ENCODE measurements around the gene ZNF253. TPM values are rescaled to one million over a fixed set of nuclear protein-coding genes. Genes with fewer than 3 reads are reported as not detected.
A peak's percentile ranks its signal among the peaks of the same experiment; 100 is the strongest.
"Not testable (repeated sequence)": the region's sequence is repeated elsewhere in the genome, so short reads cannot be mapped to it uniquely, and the experiment has no call there.

The ZNF253 gene
- total and polyA plus RNA-seq, 2 of the 13 experiments (the other 11 are each of a cell fraction or from before 2014, with no cell fraction given) = 3.5 to 10.6 TPM

DNA sequence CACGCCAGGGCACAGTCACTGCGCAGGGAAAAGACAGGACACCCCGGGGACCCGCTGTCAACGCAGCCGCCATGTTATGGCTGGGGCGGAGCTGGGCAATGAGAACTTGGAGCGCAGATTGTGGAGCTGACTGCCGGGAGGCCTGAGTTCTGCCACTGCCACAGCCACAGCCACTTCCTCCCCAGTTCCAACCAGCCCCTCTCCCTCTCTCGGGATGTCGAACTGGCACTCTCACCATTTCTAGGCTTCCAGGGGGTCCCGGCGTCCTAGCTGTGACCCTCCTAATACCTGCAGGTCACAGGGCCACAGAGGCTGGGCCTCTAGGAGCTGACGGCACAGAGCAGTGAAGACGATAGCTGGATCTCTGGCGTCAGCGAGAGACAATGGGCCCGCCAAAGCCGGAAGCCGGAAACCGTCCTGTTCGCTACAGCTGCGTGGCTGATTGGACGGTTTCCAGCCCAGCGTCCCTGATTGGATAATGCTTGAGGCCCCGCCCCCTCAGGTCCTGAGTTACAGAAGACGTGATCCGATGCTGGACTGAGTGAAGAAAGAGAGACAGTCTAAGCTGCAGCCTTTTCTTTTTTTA is 44.2 kb upstream of the ZNF253 start, which contains the start of gene ZNF506:
ZNF506 (minus strand) TSS at position 385 of the 586 bp plus-strand sequence; CDS start at position 238, 147 bp downstream.
- Histone ChIP-seq H2AFZ (ENCODE audit: low read length) (no peak within 1 kb of the TSS), H3K27me3 (ENCODE audit: control insufficient read depth in 1 of 2, insufficient read depth in 2 of 2, low read length in 2 of 2) (no peaks in the 10 kb centered on the region), H3K36me3 (replicated peaks in 1 of 2; ENCODE audit: control insufficient read depth in 1 of 2, insufficient read depth in 2 of 2, low read length in 2 of 2) (no peaks in the 10 kb centered on the region), H3K27ac (ENCODE audit: extremely low read length, insufficient read depth, low read length) (no peak within 1 kb of the TSS), H3K4me1 (ENCODE audit: insufficient read depth, low read length) (no peaks in the 10 kb centered on the region), H3K9me3 (ENCODE audit: low read length) (peaks cover 56% of the 10 kb centered on the region), H3K79me2 (ENCODE audit: insufficient read depth, low read length) (no peaks in the 10 kb centered on the region), H4K20me1 (ENCODE audit: insufficient read depth, low read length) (no peaks in the 10 kb centered on the region), H3K4me3 (replicated peaks in 1 of 3; ENCODE audit: insufficient read depth in 1 of 3, low read depth in 2 of 3, low read length in 3 of 3) (no peak within 1 kb of the TSS), H3K9ac (ENCODE audit: insufficient read depth, low read depth, low read length) (no peak within 1 kb of the TSS), H3K4me2 (ENCODE audit: low read depth, low read length) (no peak within 1 kb of the TSS)
- POLR2A ChIA-PET = no interaction called here
- DNase-seq (ENCODE audit: low spot score) (no peak), FAIRE-seq (no peak), ATAC-seq (no peak)
- TF ChIP-seq AGO2 (optimal IDR thresholded peaks at IDR 0.05; ENCODE audit: low read depth, low read length) = peak; percentile 31
- TF ChIP-seq, protein P1, sequence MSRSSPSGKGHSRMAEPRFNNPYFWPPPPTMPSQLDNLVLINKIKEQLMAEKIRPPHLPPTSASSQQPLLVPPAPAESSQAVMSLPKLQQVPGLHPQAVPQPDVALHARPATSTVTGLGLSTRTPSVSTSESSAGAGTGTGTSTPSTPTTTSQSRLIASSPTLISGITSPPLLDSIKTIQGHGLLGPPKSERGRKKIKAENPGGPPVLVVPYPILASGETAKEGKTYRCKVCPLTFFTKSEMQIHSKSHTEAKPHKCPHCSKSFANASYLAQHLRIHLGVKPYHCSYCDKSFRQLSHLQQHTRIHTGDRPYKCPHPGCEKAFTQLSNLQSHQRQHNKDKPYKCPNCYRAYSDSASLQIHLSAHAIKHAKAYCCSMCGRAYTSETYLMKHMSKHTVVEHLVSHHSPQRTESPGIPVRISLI (CRISPR knock-in tag; IDR thresholded peaks at IDR 0.05; ENCODE audit: borderline replicate concordance) = no peak
- CTCF ChIA-PET (ENCODE audit: low intra/inter-chr PET ratio, low total read pairs) = no interaction called here
- intact Hi-C loops (cut with micrococcal nuclease; ENCODE audit: unreplicated experiment) = no loop called here
- BruUV-seq (replicated peaks) = no TSS peak
- in situ Hi-C loops (cut with HindIII; ENCODE audit: extremely low pct_ligation_motif_present, low pct_unique_long_range_greater_than_20kb) = no loop called here
- 75% methylated on average over 17 of the region's 28 CpGs for WGBS (ENCODE audit: low lambda C conversion rate)

DNA sequence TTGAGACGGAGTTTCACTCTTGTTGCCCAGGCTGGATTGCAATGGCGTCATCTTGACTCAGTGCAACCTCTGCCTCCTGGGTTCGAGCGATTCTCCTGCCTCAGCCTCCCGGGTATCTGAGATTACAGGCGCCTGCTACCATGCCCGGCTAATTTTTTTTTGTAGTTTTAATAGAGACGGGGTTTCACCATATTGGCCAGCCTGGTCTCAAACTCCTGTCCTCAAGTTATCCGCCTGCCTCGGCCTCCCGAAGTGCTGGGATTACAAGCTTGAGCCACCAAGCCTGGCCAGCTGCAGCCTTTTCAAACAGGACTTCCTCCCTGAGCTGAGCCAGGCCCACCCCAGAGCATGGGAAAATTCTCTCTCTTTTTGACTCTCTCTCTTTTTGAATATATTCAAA is 43.7 kb upstream of the ZNF253 start:
- BruUV-seq (replicated peaks); POLR2A ChIA-PET; in situ Hi-C loops (cut with HindIII; ENCODE audit: extremely low pct_ligation_motif_present, low pct_unique_long_range_greater_than_20kb); DNase-seq (ENCODE audit: low spot score); FAIRE-seq; H3K27me3 ChIP-seq (ENCODE audit: control insufficient read depth in 1 of 2, insufficient read depth in 2 of 2, low read length in 2 of 2); H3K4me2 ChIP-seq (ENCODE audit: low read depth, low read length); H3K4me3 ChIP-seq (replicated peaks in 1 of 3; ENCODE audit: insufficient read depth in 1 of 3, low read depth in 2 of 3, low read length in 3 of 3); H4K20me1 ChIP-seq (ENCODE audit: insufficient read depth, low read length); H2AFZ ChIP-seq (ENCODE audit: low read length); intact Hi-C loops (cut with micrococcal nuclease; ENCODE audit: unreplicated experiment); ATAC-seq; H3K79me2 ChIP-seq (ENCODE audit: insufficient read depth, low read length); H3K27ac ChIP-seq (ENCODE audit: extremely low read length, insufficient read depth, low read length); H3K4me1 ChIP-seq (ENCODE audit: insufficient read depth, low read length); CTCF ChIA-PET (ENCODE audit: low intra/inter-chr PET ratio, low total read pairs); H3K36me3 ChIP-seq (replicated peaks in 1 of 2; ENCODE audit: control insufficient read depth in 1 of 2, insufficient read depth in 2 of 2, low read length in 2 of 2); H3K9ac ChIP-seq (ENCODE audit: insufficient read depth, low read depth, low read length): not testable (repeated sequence)
- 62% methylated on average over 11 of the region's 11 CpGs for WGBS (ENCODE audit: low lambda C conversion rate)
- peaks cover 59% of the 10 kb centered on the region for H3K9me3 ChIP-seq (ENCODE audit: low read length)

Measured in HepG2 (cell line).